ENCODE data around the gene BBS4.
A peak's percentile ranks its signal among the peaks of the same experiment; 100 is the strongest.
"Not testable (repeated sequence)": the region's sequence is repeated elsewhere in the genome, so short reads cannot be mapped to it uniquely, and the experiment has no call there.

BBS4 gene

DNA sequence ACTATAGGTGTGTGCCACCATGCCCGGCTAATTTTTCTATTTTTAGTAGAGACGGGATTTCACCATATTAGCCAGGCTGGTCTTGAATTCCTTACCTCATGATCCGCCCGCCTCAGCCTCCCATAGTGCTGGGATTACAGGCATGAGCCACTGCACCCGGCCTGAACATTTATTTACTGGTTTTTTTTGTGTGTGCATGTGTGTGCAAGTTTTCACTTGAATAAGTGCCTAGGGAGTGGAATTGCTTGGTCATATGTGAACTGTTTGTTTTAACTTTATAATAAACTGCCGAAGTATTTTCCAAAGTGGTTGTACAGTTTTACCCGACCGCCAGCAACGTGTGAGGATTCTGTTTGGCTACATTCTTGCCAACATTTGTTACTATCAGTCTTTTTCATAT, 14.1 kb downstream of the BBS4 start:
- no peak for DNase-seq (ENCODE audit: low read depth in 2 of 2)

- no peak for DNase-seq (ENCODE audit: low read depth in 2 of 2)
These were observed 20.3 kb downstream of the BBS4 start for GRCh38 chr15:72706266-72706665.

GRCh38 chr15:72708551-72709303, 22.7 kb downstream of the BBS4 start:
- not testable (repeated sequence) for DNase-seq (ENCODE audit: low read depth in 2 of 2)

GRCh38 chr15:72722071-72722696, 36.2 kb downstream of the BBS4 start:
- DNase-seq (ENCODE audit: low read depth in 2 of 2) = peak; percentile 51 to 60

- no peak for DNase-seq (ENCODE audit: low read depth in 2 of 2)
These were observed 38.0 kb downstream of the BBS4 start for GRCh38 chr15:72724028-72724427.

GRCh38 chr15:72725446-72725845, 39.4 kb downstream of the BBS4 start:
- DNase-seq (ENCODE audit: low read depth in 2 of 2) = no peak

DNA sequence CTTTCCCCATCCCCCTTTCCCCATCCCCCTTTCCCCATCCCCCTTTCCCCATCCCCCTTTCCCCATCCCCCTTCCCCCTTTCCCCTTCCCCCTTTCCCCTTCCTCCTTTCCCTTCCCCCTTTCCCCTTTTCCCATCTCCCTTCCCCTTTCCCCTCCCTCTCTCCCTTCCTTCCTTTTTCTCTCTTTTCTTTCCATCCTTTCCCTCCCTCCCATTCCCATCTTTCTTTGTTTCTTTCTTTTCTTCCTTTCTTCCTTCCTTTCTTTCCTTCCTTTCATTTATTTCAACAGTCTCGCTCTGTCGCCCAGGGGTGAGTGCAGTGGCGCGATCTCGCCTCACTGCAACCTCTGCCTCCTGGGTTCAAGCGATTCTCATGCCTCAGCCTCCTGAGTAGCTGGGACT, 39.8 kb downstream of the BBS4 start:
- DNase-seq (ENCODE audit: low read depth in 2 of 2) = not testable (repeated sequence)

DNA sequence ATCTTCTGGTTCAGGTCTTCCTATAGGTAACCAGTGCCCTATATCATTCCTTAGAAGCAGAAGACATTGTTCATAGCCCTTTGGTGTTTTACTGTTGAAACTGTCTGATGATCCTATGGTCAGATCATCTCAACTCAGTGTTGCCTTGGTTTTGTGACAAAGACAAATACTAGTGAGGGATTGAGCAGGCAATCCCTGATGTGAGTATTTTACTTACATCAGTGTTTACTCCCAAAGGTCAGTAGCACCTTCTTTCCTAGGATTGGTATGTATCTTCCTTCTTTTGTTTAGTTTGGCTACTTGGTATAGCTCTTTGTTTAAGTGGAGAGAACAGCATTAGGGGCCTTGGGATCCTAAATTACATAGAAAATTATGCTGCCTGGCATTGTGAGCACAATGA, 41.1 kb downstream of the BBS4 start:
- no peak for DNase-seq (ENCODE audit: low read depth in 2 of 2)

DNA sequence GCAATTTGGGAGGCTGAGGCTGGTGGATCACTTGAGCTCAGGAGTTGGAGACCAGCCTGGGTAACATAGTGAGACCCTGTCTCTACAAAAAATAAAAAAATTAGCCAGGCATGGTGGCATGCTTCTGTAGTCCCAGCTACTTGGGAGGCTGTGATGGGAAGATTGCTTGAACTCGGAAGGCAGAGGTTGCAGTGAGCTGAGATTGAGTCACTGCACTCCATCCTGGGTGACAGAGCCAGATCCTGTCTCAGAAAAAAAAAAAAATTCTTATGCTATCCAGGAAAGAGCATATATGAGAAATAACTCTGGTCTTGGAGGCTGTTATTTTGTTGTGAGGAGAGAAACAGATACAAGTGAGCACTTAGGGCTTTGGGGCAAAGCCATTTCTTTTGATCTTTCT, 42.2 kb downstream of the BBS4 start:
- DNase-seq (ENCODE audit: low read depth in 2 of 2) = not testable (repeated sequence)

GRCh38 chr15:72728821-72729220, 42.8 kb downstream of the BBS4 start:
- DNase-seq (ENCODE audit: low read depth in 2 of 2) = no peak

GRCh38 chr15:72732086-72732485, 46.1 kb downstream of the BBS4 start:
- DNase-seq (ENCODE audit: low read depth in 2 of 2) = no peak

DNA sequence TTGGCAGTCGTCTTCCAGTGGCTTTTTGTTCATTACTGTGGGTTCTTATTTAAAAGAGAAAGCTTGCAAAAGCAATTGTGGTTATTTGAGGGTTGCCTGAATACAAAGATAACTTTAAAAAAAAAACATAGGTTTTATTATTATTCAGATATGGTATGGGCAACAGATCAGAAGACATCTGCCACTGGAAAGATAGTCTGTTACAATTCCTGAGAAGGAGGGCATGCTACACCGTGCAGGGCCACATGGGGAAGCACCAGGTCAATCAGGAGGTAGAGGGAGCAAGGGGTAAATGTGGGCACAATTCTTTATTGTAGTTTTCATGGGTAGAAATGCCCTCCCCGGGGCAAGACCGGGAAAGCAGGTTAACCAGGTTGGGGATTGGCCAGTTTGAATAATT, 46.5 kb downstream of the BBS4 start:
- DNase-seq (ENCODE audit: low read depth in 2 of 2) = no peak

GRCh38 chr15:72733941-72734738, 48.1 kb downstream of the BBS4 start:
- no peak for DNase-seq (ENCODE audit: low read depth in 2 of 2)

DNA sequence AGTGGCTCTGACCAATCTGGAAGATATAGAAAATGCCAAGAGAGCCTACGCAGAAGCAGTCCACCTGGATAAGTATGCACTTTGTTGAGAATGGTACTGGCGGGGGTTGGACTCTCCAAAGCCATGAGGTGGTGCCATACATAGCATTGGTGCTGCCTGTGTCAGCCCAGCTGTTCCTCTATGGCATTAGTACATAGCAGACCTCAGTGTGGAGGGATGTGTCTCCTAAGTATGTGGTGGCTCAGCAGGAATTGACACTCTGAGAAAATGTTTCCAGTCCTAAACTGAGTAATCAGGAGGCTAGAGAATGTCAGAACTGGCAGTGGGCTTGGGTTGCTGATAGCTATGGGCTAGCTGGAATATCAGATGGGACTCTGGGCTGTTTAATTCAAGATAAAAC, 49.1 kb downstream of the BBS4 start:
- DNase-seq (ENCODE audit: low read depth in 2 of 2) = no peak

- DNase-seq (ENCODE audit: low read depth in 2 of 2) = no peak
These were observed 51.1 kb downstream of the BBS4 start for GRCh38 chr15:72737061-72737460.

GRCh38 chr15:72737723-72738122, 51.7 kb downstream of the BBS4 start:
- DNase-seq (ENCODE audit: low read depth in 2 of 2) = no peak

- DNase-seq (ENCODE audit: low read depth in 2 of 2) = no peak
These were observed 54.2 kb downstream of the BBS4 start for GRCh38 chr15:72740219-72740618.

DNA sequence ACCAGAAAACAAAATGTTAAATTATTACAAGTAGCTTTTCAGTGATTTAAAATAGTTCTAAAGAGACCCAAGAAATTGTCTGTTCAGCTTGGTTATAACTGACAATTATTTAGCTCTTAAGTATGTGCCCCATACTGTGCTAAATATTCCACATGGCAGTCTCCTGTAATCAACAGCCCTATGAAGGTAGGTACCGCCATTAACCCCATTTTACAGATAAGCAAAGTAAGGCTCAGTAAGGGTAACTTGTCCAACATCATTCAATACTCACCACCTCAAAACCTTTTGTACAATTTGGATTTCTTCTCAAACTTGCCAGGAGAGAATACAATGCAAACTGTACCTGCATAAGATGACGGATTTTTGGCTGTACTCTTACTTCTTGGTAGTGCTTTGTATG, 63.7 kb downstream of the BBS4 start:
- no peak for DNase-seq (ENCODE audit: low read depth in 2 of 2)

- DNase-seq (ENCODE audit: low read depth in 2 of 2) = no peak
These were observed 65.9 kb downstream of the BBS4 start for GRCh38 chr15:72751751-72752455.

GRCh38 chr15:72754096-72754495, 68.1 kb downstream of the BBS4 start:
- DNase-seq (ENCODE audit: low read depth in 2 of 2) = no peak

DNA sequence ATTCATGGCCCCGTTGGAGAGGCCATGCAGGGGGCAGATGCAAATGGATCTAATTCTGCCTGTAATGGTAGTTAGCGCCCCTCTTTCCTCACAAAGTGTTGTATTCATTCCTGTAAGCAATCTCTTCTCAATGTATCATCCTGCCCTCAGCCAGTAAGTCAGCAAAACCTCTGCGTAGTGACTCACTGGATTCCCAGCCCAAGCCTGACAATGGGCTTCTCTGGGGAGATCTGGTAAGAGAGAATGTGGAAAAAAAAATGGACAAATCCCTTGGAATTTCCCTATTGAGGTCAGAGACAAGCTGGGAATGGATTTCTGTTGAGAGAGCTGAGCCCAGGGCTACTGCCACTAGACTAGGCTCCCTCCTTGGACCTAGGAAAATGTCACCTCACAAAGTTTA, 72.2 kb downstream of the BBS4 start:
- DNase-seq (ENCODE audit: low read depth in 2 of 2) = no peak

DNA sequence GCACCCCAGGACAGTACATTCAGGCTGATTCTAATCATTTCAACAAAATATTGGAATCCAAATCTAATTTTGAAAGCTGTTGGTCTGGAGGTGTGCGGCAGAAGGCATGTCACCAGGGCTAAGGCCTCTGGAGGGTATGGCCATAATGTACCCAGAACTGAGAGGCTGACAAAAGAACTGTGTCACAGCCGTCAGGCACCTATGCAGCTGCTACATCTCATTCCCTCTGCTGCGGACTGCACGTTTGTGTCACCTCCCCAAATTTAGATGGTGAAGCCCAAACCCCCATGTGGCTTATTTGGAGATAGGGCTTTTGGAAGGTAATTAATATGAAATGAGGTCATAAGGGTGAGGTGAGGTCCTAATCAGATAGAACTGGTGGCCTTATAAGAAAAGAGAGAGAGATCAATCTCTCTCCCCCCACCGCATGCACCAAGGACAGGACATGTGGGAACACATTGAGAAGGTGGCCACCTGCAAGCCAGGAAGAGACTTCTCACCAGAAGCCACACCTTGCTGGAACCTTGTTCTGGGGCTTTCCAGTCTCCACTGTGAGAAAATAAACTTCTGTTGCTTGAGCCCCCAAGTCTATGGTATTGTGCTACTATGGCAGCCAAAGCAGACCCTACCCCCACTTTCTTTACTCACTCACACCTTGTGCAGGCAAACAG, 74.7 kb downstream of the BBS4 start:
- DNase-seq (ENCODE audit: low read depth in 2 of 2) = no peak
